Activated naive CD4-positive, alpha-beta T cell treated with anti-CD3 and anti-CD28 coated beads for 36 hours (primary cell): ENCODE measurements around the gene BRI3. TPM values are rescaled to one million over a fixed set of nuclear protein-coding genes. Genes with fewer than 3 reads are reported as not detected.

Experiments used
- total RNA-seq, 2 experiments: library from RNA; stranded (reverse); gene quantifications; one replicate each; pipeline ENCODE4 v1.2.3, GENCODE V29; 2021

Gene BRI3
- total RNA-seq, 2 experiments from 2014 or later: 51.6 to 54.4 TPM

Other genes starting within 250 kb of the BRI3 start
- 10 to 100 TPM; 11.4 to 13.1 TPM for gene LMTK2, start 174.8 kb upstream of the BRI3 start, total RNA-seq
- under 1 TPM; 0.40 to 0.41 TPM for gene BHLHA15, start 70.2 kb upstream of the BRI3 start, total RNA-seq
- 10 to 100 TPM; 29.8 to 36.7 TPM for gene TECPR1, start 29.5 kb upstream of the BRI3 start, total RNA-seq
- gene BAIAP2L1, start 119.4 kb downstream of the BRI3 start, total RNA-seq: 1 to 10 TPM; 5.6 to 6.1 TPM